BJ (cell line): Measurements from ENCODE around the gene SOX21. TPM values are rescaled to one million over a fixed set of nuclear protein-coding genes. Genes with fewer than 3 reads are reported as not detected.

Experiments
- CTCF ChIA-PET: fragments of 350-600 bp; formaldehyde crosslinking; extraction: SDS; loops from one replicate; lab custom pipeline; 2021; ENCODE audit warnings: antibody characterized with exemption, inconsistent platforms; lab: Yijun Ruan, JAX
- POLR2A ChIA-PET: fragments of 300-600 bp; sonication (Branson Sonifier 250); formaldehyde crosslinking; extraction: SDS; loops from one replicate; lab custom pipeline; 2021; ENCODE audit warnings: antibody characterized with exemption; lab: Charles Lee
- DNase-seq: peaks from one replicate; pipeline ENCODE4 v3.0.0-alpha.2; 2011; ENCODE audit warnings: low read depth
- H3K27me3 ChIP-seq: 2 replicates; pipeline ENCODE4 v1.6.0; 2011; ENCODE audit warnings: low read length; ENCODE audit not compliant: control insufficient read depth, insufficient read depth
- H3K36me3 ChIP-seq: 2 replicates; pipeline ENCODE4 v1.5.1; 2011; ENCODE audit warnings: low read length; ENCODE audit not compliant: control insufficient read depth, insufficient read depth
- H3K4me3 ChIP-seq: 2 replicates; pipeline ENCODE4 v1.5.1; 2011; ENCODE audit warnings: low read depth, mild to moderate bottlenecking, control low read depth, low read length
- CTCF ChIP-seq: IDR thresholded peaks from 2 replicates; pipeline ENCODE4 v1.5.1; 2011; ENCODE audit warnings: low read depth, mild to moderate bottlenecking, control low read depth, inconsistent platforms, low read length, moderate library complexity; ENCODE audit not compliant: insufficient read depth
- polyA plus RNA-seq: library from polyadenylated mRNA; depleted of rRNA; stranded (reverse); fragments of >200 nt; gene quantifications from 2 replicates; pipeline ENCODE4 v1.2.3, GENCODE V29; 2011; rRNA removed
- small RNA-seq: library from RNA; depleted of rRNA; stranded (forward); fragments of <200 nt; gene quantifications from one replicate; pipeline ENCODE3, GENCODE V24; 2012; ENCODE audit warnings: low replicate concordance, low read depth; ENCODE audit not compliant: insufficient read length

Gene SOX21
- polyA plus RNA-seq, 1 experiment, result not detected

- no peak for DNase-seq
- ChIA-PET POLR2A (no interaction called here), CTCF (interaction anchor here (0.9 to 7.9 kb wide), 5 partner anchors 12 to 743 kb away, joined by 3 to 59 read pairs (median 4); no protein-coding TSS in a partner anchor)
- Histone ChIP-seq H3K36me3 (no peaks in the 10 kb centered on the region), H3K4me3 (no peak overlapping the region), H3K27me3 (peaks cover 24% of the 10 kb centered on the region)
- TF ChIP-seq CTCF, result no peak
Observed at GRCh38 chr13:94661406-94661805, 50.9 kb downstream of the SOX21 start.

GRCh38 chr13:94660695-94661326, 51.5 kb downstream of the SOX21 start:
- ChIA-PET POLR2A (no interaction called here), CTCF (interaction anchor here (0.6 to 7.9 kb wide), 6 partner anchors 9 to 1508 kb away, joined by 3 to 59 read pairs (median 4); no protein-coding TSS in a partner anchor)
- peak; percentile 46 for TF ChIP-seq CTCF
- Histone ChIP-seq H3K27me3 (peaks cover 23% of the 10 kb centered on the region), H3K4me3 (no peak overlapping the region), H3K36me3 (no peaks in the 10 kb centered on the region)
- no peak for DNase-seq

Small RNAs within 50 kb of the gene (small RNA-seq; reads per million reads assigned to genes)
- gene RN7SL585P, result not detected

Other genes with a start within 250 kb of the SOX21 start
- gene DCT, start 232.9 kb downstream of the SOX21 start, polyA plus RNA-seq, result 0.07 TPM in 1 of 2 replicates, not detected in the other
- gene TGDS, start 116.4 kb downstream of the SOX21 start, polyA plus RNA-seq, result 5.9 and 14.1 TPM in 2 replicates
- gene GPR180, start 110.7 kb downstream of the SOX21 start, polyA plus RNA-seq, result 2.4 and 4.7 TPM in 2 replicates